RKO (cell line): ENCODE results near the gene IL22RA1.

ENCODE experiments used
- DNase-seq: peaks from one replicate; pipeline ENCODE4 v3.0.0-alpha.2; 2016; ENCODE audit warnings: low spot score

IL22RA1 gene

GRCh38 chr1:24142546-24143534, at the start of gene IL22RA1:
TSS of gene IL22RA1 (minus strand) at chr1:24143140. CDS start at chr1:24143082, 58 bp downstream.
- DNase-seq = peak; percentile 26

- peak; percentile 74 for DNase-seq
Measured at GRCh38 chr1:24191860-24192259, 48.9 kb upstream of the IL22RA1 start.

- DNase-seq = no peak
Measured at GRCh38 chr1:24190983-24191461, 48.1 kb upstream of the IL22RA1 start.

GRCh38 chr1:24189528-24189927, 46.6 kb upstream of the IL22RA1 start:
- DNase-seq = no peak

- peak; percentile 59 for DNase-seq
Measured at GRCh38 chr1:24186993-24187790, 44.3 kb upstream of the IL22RA1 start, which contains the start of gene IFNLR1. TSS of gene IFNLR1 (minus strand) at chr1:24187289. CDS start at chr1:24187248, 41 bp downstream.

GRCh38 chr1:24186711-24186992, 43.7 kb upstream of the IL22RA1 start:
- no peak for DNase-seq

- no peak for DNase-seq
Measured at GRCh38 chr1:24186031-24186710, 43.2 kb upstream of the IL22RA1 start.

- DNase-seq = no peak
Measured at GRCh38 chr1:24185076-24185475, 42.1 kb upstream of the IL22RA1 start.

- DNase-seq = no peak
Measured at GRCh38 chr1:24182061-24182460, 39.1 kb upstream of the IL22RA1 start.

- DNase-seq = no peak
Measured at GRCh38 chr1:24181619-24182018, 38.7 kb upstream of the IL22RA1 start.

- no peak for DNase-seq
Measured at GRCh38 chr1:24180676-24181075, 37.7 kb upstream of the IL22RA1 start.

GRCh38 chr1:24179251-24179840, 36.4 kb upstream of the IL22RA1 start:
- DNase-seq = no peak

GRCh38 chr1:24178407-24178806, 35.5 kb upstream of the IL22RA1 start:
- no peak for DNase-seq

- DNase-seq = no peak
Measured at GRCh38 chr1:24177161-24177560, 34.2 kb upstream of the IL22RA1 start.

- no peak for DNase-seq
Measured at GRCh38 chr1:24175033-24175755, 32.3 kb upstream of the IL22RA1 start.

- DNase-seq = no peak
Measured at GRCh38 chr1:24173638-24174575, 31.0 kb upstream of the IL22RA1 start.

- no peak for DNase-seq
Measured at GRCh38 chr1:24172598-24172997, 29.7 kb upstream of the IL22RA1 start.

- no peak for DNase-seq
Measured at GRCh38 chr1:24169286-24169685, 26.3 kb upstream of the IL22RA1 start.

- DNase-seq = no peak
Measured at GRCh38 chr1:24168245-24168644, 25.3 kb upstream of the IL22RA1 start.

- no peak for DNase-seq
Measured at GRCh38 chr1:24167008-24167407, 24.1 kb upstream of the IL22RA1 start.
